ENCODE data around the gene GLE1.

- TF ChIP-seq, protein P1, sequence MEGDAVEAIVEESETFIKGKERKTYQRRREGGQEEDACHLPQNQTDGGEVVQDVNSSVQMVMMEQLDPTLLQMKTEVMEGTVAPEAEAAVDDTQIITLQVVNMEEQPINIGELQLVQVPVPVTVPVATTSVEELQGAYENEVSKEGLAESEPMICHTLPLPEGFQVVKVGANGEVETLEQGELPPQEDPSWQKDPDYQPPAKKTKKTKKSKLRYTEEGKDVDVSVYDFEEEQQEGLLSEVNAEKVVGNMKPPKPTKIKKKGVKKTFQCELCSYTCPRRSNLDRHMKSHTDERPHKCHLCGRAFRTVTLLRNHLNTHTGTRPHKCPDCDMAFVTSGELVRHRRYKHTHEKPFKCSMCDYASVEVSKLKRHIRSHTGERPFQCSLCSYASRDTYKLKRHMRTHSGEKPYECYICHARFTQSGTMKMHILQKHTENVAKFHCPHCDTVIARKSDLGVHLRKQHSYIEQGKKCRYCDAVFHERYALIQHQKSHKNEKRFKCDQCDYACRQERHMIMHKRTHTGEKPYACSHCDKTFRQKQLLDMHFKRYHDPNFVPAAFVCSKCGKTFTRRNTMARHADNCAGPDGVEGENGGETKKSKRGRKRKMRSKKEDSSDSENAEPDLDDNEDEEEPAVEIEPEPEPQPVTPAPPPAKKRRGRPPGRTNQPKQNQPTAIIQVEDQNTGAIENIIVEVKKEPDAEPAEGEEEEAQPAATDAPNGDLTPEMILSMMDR (IDR thresholded peaks at IDR 0.05 in 8 of 11, conservative IDR thresholded peaks at IDR 0.05 in 3 of 11), result no peak
- TF ChIP-seq POLR2A (IDR thresholded peaks at IDR 0.05), result no peak
These were observed 74.7 kb downstream of the GLE1 start for GRCh38 chr9:128579194-128579593.
